PFSK-1 (cell line): Measurements from ENCODE around the gene LRBA.

ENCODE experiments used
- POLR2AphosphoS5 ChIP-seq: IDR thresholded peaks from 2 replicates; pipeline ENCODE4 v1.6.1; 2012; ENCODE audit warnings: low read depth, mild to moderate bottlenecking, control low read depth, low read length, moderate library complexity
- REST ChIP-seq, 2 experiments: IDR thresholded peaks; 2 replicates each; pipeline versions ENCODE4 v1.6.1 to v1.8.0; 2011 to 2012; ENCODE audit warnings: low read depth in 2 of 2, low read length in 2 of 2, control low read depth in 1 of 2, inconsistent platforms in 1 of 2, mild to moderate bottlenecking in 1 of 2, moderate library complexity in 1 of 2; ENCODE audit not compliant: insufficient read depth in 1 of 2
- SIN3A ChIP-seq: IDR thresholded peaks from 2 replicates; pipeline ENCODE4 v1.6.1; 2012; ENCODE audit warnings: mild to moderate bottlenecking, low read length, moderate library complexity, borderline replicate concordance; ENCODE audit not compliant: insufficient read depth

GRCh38 chr4:150348079-150348478 is 667.0 kb downstream of the LRBA start:
- TF ChIP-seq SIN3A = no peak
- TF ChIP-seq REST (IDR thresholded peaks at IDR 0.05; ENCODE audit: insufficient read depth in 1 of 2, low read depth in 2 of 2, low read length in 2 of 2) = no peak
- no peak for TF ChIP-seq POLR2AphosphoS5
